ENCODE measurements around the gene IGSF23.

- no peak for TF ChIP-seq EZH2 (IDR thresholded peaks at IDR 0.05; ENCODE audit: insufficient read depth, poor library complexity, severe bottlenecking)
- TF ChIP-seq EZH2phosphoT487 (IDR thresholded peaks at IDR 0.05; ENCODE audit: insufficient read depth, low read depth), result no peak
Measured at GRCh38 chr19:44566984-44567383, 46.4 kb upstream of the IGSF23 start.

All from GM23248 (cell line).